Left cardiac atrium (tissue), 4 donors: ENCODE results near the gene ANKRD44. TPM values are rescaled to one million over a fixed set of nuclear protein-coding genes. Genes with fewer than 3 reads are reported as not detected.
A peak's percentile ranks its signal among the peaks of the same experiment; 100 is the strongest.
"Not testable (repeated sequence)": the region's sequence is repeated elsewhere in the genome, so short reads cannot be mapped to it uniquely, and the experiment has no call there.

Experiments
- ATAC-seq, 2 donors: fragments of 200-7000 bp; cut with Tn5 transposase; one replicate each; pipeline ENCODE4 v1.9.1; 2020; ENCODE audit warnings: mild to moderate bottlenecking in 2 of 2, moderate library complexity in 2 of 2
- DNase-seq: peaks from one replicate; pipeline ENCODE4 v3.0.0-alpha.2; 2020
- intact Hi-C, 2 donors: fragments of 100-400 bp; cut with DNase I; formaldehyde crosslinking; loops; one replicate each; pipeline versions ENCODE4 v1.14.1 to v1.15.1; 2022 to 2023
- total RNA-seq, 2 donors: library from RNA; stranded (reverse); fragmentation: NEBNext Ultra II Directional; extraction: Animal tissue kit (Norgen Biotek cat#: 25700); gene quantifications; one replicate each; pipeline ENCODE4 v1.2.1, GENCODE V29; 2021
- donor health status: DM: no; HTN: yes; CAD: no.
- donor health status: DM: no; HTN: yes; CAD: no; lungs with severe emphysema.
- donor health status: DM: yes; HTN: yes; CAD: no.
- donor health status: Dilated cardiomyopathy.

Gene ANKRD44
- total RNA-seq, 2 donors from 2014 or later: 10.2 to 16.8 TPM

DNA sequence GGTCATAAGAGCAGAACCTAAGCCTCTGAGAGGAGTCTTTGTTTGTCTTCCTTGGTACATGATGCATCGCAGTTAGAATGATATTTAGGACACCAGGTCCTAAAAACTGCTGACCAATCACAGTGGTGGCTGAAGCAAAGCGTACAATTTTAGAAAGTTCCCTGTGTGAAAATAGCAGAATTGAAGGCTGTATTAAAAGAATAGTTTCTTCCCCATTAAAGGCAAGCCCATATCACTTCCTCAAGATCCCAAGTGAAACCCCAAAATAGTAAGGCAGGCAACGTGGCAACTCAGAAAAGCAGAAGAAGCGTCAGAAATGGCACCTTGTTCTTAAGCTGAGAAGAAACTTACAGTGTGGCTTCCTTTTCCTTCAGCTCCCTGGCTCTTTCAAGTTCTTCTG is 229.3 kb downstream of the ANKRD44 start:
- DNase-seq (no peak), ATAC-seq (no peak)
- intact Hi-C loops: no loop called here

DNA sequence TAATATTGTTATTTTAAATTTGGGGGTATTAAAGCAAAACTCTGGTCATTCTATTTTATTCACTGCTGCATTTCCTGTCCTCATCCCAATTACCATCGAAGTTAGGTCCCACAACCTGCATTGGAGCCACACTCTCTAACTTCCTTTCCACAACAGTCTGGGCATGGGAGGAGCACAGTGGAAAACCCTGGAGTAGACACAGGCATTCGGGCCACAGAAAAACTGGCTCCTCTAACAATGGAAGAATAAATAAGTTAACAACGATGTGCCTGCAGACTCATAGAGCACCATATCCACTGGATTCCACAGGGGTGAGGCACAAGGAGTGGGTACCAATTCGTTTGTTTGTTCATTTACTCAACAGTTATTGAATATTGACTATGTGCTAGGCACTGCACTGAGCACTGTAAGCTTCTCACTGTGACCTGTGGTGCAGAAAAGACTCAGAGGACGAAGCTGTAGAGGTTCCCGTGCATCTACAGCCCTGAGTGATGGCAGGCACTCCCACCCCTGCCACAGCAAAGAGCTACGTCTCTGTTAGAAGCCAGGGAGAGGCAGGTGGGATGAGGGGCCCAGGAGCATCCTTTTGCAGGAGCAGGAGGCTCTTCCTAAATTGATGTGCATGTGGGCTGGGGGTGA is 229.9 kb downstream of the ANKRD44 start:
- peak in 1 of 2 donors; percentile 16 for ATAC-seq
- DNase-seq: no peak
- intact Hi-C loops: no loop called here

DNA sequence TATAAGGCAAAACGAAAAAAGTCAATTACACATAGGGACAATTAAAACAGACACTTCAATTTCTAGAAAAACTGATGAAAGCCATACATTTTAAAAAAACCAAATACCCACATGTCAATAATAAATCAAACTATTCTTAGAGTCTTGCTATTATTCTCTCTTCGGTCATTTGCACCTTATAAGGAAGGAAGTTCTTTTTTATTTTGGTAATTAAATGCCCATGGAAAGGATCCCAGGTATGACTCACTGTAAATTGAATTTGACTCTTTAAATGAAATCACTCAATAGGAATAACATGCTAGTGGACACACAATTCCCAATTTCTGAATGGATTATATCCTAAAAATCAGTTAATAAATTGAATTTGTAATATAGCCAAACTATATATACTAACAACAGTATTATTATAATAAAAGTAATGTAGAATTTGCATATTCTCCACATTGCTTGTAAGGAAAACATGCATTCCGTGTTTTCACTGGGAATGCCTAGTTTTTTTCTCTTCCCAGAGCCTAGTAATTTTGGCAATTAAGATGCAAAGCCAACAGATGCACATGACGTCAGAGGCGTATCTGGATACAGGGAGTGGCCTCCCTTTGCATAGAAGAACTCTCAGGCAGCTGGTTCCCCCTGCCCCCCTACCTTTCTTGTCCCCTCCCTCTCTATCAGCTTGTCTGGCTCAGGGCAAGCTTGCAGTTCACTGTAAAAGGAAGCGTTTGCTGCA is 230.6 kb downstream of the ANKRD44 start:
- ATAC-seq (peak in 1 of 2 donors; percentile 82), DNase-seq (no peak)
- intact Hi-C loops: no loop called here

DNA sequence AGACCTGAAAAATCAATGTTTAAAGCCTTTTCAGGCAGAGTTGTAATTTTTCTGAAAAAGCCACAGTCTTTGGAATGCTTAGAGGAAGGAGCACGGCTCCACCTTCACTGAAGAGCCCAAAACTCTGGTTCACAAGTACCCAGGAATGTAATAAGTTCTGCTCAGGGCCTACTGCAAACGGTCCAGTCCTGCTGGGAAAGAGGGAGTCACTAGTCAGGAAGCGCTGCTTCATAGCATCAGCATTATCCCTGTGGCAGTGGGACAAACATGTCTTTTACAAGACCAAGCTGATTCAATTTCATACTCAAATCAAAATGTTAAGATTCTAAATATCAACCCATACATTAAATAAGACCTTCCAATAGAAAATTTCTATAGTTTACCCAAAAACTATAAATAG is 231.2 kb downstream of the ANKRD44 start:
- intact Hi-C loops: no loop called here
- ATAC-seq: peak in 1 of 2 donors; percentile 67

DNA sequence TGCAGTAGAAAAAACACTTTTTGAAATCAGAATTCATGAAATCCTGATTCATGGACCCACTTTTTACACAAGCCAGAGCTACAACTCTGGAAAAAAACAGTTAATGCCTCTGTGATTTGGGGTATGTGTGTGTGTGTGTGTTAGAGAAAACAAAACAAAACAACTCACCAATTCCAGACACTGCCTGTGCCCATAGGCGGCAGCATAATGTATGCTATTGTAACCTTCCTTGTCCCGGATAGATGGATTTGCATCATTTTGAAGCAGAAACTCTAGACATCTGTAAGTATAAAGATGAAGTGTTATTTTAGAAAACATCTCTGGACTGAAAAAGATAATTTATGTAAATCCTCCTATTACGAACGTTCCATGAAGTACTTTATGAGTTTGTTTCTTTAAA is 232.0 kb downstream of the ANKRD44 start:
- intact Hi-C loops: no loop called here
- ATAC-seq (no peak), DNase-seq (no peak)

More for the DNA sequence above, 231.2 kb downstream of the ANKRD44 start:
- no peak for DNase-seq

DNA sequence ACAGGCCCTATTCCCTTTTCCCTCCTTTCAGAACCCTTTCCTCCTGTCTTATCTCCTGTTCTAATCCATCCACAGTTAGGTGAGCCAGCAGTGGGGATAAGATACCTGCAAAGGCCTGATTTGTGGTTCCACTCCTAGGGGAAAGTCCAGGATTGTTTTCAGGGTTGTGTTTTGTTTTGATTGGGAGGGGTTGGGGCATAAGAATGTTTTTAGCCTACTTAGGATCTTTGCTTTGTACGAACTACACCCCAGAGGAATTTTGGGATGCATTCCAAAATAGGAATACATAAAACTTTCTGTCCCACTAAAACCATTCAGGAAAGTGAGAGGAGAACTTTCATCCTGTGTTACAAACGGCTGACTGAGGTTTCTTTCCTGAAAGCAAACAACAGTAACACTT is 233.2 kb downstream of the ANKRD44 start:
- ATAC-seq (no peak), DNase-seq (no peak)
- intact Hi-C loops: no loop called here

- DNase-seq: no peak
- no peak for ATAC-seq
- intact Hi-C loops: no loop called here
These were observed 233.9 kb downstream of the ANKRD44 start for GRCh38 chr2:197076652-197077051.

GRCh38 chr2:197075754-197076337 is 234.7 kb downstream of the ANKRD44 start:
- no peak for ATAC-seq
- intact Hi-C loops: no loop called here
- no peak for DNase-seq

DNA sequence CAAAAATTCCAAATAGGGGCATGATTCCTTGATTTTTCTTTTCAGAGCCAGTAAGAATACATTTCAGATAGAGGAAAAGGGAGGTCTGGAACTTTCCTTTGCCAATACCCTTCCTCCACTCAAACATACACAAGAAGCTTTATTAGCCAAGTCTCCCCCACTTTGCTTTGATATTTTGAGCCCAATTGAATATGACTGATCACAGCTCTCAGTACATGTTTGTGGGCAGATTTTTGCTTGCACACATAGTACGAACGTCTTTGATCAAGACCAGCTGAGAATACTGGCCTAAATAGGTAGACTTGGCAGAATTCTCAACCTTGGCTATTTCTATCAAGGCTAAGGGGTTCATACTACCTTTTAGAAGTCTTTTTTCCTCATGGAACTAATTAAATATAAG is 235.3 kb downstream of the ANKRD44 start:
- no peak for DNase-seq
- intact Hi-C loops: no loop called here
- no peak for ATAC-seq

DNA sequence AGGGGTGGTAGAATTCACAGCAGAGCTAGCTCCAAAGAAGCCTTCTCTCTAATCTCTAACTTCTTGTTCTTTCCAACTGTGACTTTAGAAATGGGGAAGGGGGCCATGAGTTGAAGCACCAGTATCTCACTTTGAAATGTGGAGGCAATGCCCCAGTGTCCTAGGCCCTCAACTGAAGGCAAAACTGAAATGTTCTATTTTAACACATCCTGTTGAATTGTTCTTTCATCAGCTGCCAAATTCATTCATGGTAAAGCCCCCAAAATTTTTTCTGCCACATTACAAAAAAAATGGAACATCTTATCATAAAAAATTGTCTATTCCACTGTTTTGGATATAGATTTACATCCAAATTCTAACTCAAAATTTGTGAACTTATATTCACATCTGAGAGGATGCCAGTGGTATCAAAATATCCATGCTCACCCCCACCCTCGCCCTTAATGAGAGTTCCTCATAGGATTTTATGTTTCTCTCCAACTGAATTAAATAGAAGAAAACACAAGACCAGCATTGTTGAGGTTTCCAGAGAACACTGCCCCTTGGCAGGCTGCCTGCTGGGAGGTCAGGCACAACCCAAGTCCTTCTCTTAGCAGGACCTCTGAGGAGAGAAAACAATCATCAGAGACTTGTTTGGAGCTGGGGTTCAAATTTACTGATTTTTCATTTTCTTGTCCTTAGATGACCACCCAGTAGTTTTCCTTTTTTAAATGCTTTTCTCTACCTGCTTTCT is 236.7 kb downstream of the ANKRD44 start:
- DNase-seq (peak; percentile 77), ATAC-seq (peak; percentile 50 to 71)
- intact Hi-C loops: no loop called here

DNA sequence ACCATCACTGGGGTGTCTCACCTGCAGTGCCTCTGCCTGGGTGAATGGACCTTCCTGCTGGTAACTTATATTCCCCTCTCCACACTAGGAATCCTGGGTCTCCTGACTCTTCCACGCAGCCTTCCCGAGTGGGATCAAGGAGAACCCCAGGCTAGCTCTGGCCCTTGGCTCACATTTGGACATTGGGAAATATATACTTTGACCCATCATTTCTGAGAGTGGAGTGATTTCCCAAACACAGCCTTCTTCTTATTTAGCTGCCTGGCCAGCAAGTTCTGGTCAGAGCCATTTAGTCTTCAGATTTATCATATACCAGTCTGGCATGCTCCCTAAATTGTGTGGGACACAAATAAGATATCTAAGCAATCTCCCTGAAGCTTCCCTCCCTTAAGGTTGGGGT is 237.3 kb downstream of the ANKRD44 start:
- no peak for ATAC-seq
- DNase-seq: no peak

DNA sequence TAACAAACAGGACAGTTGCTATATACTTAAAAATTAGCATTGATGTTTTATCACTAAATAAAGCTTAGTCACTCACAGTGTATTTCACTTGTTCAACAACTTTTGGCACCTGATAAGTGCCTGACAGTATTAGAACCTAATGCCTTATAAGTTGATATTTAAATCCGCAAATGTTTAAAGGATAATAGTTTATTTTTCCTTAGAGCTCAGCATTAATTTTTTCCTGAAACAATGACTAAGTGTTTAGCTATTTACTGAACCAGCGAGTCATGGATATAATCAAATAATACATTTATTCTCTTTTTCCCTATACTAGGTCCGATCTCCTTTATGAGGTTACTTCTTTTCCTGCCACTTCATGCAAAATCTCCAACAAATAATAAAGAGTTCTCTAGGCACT is 238.0 kb downstream of the ANKRD44 start:
- ATAC-seq: no peak
- DNase-seq: no peak
- intact Hi-C loops: no loop called here

More for the DNA sequence above, 237.3 kb downstream of the ANKRD44 start:
- intact Hi-C loops: no loop called here

GRCh38 chr2:197071790-197072436 is 238.7 kb downstream of the ANKRD44 start:
- ATAC-seq (peak in 1 of 2 donors; percentile 50), DNase-seq (no peak)
- intact Hi-C loops: no loop called here

- DNase-seq (no peak), ATAC-seq (no peak)
- intact Hi-C loops: no loop called here
These were observed 239.4 kb downstream of the ANKRD44 start for GRCh38 chr2:197071213-197071612.

- no peak for ATAC-seq
- intact Hi-C loops: no loop called here
- no peak for DNase-seq
These were observed 240.6 kb downstream of the ANKRD44 start for GRCh38 chr2:197069958-197070357.

DNA sequence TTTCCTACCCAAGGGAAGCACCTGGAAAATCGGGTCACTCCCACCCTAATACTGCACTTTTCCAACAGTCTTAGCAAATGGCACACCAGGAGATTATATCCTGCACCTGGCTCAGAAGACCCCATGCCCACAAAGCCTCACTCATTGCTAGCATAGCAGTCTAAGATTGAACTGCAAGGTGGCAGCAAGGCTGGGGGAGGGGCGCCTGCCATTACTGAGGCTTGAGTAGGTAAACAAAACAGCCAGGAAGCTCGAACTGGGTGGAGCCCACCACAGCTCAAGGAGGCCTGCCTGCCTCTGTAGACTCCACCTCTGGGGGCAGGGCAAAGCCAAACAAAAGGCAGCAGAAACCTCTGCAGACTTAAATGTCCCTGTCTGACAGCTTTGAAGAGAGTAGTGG is 248.0 kb downstream of the ANKRD44 start:
- ATAC-seq, intact Hi-C loops, DNase-seq: not testable (repeated sequence)

- DNase-seq (no peak), ATAC-seq (no peak)
- intact Hi-C loops: no loop called here
These were observed 251.1 kb downstream of the ANKRD44 start for GRCh38 chr2:197059477-197059876.

DNA sequence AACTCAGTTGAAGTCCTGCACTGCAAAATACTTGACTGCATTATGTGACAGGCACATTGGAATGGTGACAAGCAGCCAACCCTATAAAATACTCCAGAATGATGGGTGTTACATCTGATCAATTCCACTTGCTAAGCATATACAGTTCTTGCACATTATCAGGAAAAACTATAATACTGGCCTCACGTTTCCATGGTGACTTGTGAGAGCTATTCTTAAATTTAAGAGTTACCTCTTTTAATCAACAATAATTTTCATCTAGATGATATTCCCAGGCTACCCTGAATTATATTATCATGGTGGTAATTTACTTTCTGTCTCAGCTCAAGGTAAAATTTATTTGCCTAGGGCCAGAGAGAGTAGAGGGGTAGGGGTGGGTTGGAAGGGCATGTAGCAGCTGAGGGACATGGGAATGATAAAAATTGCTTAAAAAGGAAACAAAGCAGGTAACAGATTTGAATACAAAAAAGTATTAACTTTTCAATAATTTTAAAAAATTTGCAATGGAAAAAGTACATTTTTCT is 251.7 kb downstream of the ANKRD44 start:
- intact Hi-C loops: no loop called here
- ATAC-seq (no peak), DNase-seq (no peak)

- ATAC-seq (no peak), DNase-seq (no peak)
- intact Hi-C loops: no loop called here
These were observed 252.6 kb downstream of the ANKRD44 start for GRCh38 chr2:197057959-197058358.
